Measurements from ENCODE around the gene CEACAM20. TPM values are rescaled to one million over a fixed set of nuclear protein-coding genes. Genes with fewer than 3 reads are reported as not detected.

Gene CEACAM20
- total and polyA plus RNA-seq, 2 of the 13 experiments (the other 11 are each of a cell fraction or from before 2014, with no cell fraction given) = 0.04 TPM; not detected in 1

DNA sequence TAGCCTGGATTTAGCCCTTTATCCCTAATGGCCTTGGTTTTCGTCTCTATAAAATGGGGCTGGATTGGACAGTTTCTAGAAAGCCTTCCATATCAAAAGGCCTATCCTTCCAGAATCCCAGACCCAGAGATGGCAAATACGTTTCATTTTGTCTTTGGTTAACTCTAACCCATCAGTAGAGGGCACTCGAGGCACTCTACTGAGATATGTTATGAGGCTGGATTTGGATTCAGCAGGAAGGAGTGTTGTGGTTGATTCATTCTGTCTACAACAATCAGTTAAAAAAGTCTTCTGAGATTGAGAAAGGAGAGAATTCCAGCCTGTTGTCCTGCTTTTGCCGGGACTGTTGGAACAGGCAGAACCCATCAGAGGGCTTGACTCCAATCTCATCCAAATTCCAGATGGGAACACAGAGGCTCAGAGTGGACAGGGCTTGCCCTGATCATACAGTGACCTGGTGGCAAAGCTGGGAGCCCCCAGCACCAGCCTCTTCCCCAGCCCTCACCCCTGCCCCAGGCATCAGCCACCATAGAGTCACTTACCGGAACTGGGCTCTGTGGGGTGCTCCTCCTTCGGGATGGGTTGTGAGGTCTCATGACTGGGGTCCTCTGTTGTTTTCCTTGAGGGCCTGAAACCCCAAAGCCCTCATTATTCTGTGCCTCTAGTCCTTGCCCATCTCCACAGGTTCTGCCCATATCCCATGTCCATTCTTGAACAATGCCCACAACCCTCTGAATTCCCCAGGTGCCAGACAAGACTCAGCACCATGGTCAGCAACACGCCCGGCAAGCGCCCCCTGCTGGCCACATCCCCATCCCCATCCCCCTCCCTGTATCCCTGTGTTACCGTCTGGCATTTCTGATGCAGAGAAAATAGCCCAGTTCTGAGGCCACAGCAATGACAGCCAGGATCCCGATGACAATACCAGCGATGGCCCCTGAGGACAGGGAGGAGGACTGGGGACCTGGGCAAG lies 16.9 kb downstream of the CEACAM20 start (continued):
- TF ChIP-seq KDM5B (CRISPR knock-in tag; IDR thresholded peaks at IDR 0.05; ENCODE audit: borderline replicate concordance) (0 out of 2 replicates have a peak, but pooled peaks have one; percentile 31), KLF12 (CRISPR knock-in tag; IDR thresholded peaks at IDR 0.05; ENCODE audit: borderline replicate concordance) (0 out of 2 replicates have a peak, but pooled peaks have one; percentile 40), TRIM24 (CRISPR knock-in tag; IDR thresholded peaks at IDR 0.05) (no peak), ZNF777 (CRISPR knock-in tag; IDR thresholded peaks at IDR 0.05) (0 out of 2 replicates have a peak, but pooled peaks have one; percentile 21), REPIN1 (CRISPR knock-in tag; IDR thresholded peaks at IDR 0.05; ENCODE audit: borderline replicate concordance, low read depth) (no peak), SAP130 (CRISPR knock-in tag; IDR thresholded peaks at IDR 0.05; ENCODE audit: low read depth) (peak; percentile 23; the same call in 1 of the 2 replicates), MIER2 (CRISPR knock-in tag; IDR thresholded peaks at IDR 0.05) (peak; percentile 95), ZFP62 (CRISPR knock-in tag; IDR thresholded peaks at IDR 0.05) (no peak), ZNF768 (CRISPR knock-in tag; IDR thresholded peaks at IDR 0.05) (0 out of 2 replicates have a peak, but pooled peaks have one; percentile 15), ZFP36 (IDR thresholded peaks at IDR 0.05; ENCODE audit: borderline replicate concordance, low read depth, low read length, partially characterized antibody) (no peak), EHMT2 (IDR thresholded peaks at IDR 0.05; ENCODE audit: borderline replicate concordance, low read depth, low read length) (peak; percentile 88), ZMYM4 (CRISPR knock-in tag; IDR thresholded peaks at IDR 0.05) (0 out of 2 replicates have a peak, but pooled peaks have one; percentile 12)
- TF ChIP-seq, protein P1, sequence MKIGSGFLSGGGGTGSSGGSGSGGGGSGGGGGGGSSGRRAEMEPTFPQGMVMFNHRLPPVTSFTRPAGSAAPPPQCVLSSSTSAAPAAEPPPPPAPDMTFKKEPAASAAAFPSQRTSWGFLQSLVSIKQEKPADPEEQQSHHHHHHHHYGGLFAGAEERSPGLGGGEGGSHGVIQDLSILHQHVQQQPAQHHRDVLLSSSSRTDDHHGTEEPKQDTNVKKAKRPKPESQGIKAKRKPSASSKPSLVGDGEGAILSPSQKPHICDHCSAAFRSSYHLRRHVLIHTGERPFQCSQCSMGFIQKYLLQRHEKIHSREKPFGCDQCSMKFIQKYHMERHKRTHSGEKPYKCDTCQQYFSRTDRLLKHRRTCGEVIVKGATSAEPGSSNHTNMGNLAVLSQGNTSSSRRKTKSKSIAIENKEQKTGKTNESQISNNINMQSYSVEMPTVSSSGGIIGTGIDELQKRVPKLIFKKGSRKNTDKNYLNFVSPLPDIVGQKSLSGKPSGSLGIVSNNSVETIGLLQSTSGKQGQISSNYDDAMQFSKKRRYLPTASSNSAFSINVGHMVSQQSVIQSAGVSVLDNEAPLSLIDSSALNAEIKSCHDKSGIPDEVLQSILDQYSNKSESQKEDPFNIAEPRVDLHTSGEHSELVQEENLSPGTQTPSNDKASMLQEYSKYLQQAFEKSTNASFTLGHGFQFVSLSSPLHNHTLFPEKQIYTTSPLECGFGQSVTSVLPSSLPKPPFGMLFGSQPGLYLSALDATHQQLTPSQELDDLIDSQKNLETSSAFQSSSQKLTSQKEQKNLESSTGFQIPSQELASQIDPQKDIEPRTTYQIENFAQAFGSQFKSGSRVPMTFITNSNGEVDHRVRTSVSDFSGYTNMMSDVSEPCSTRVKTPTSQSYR (CRISPR knock-in tag; IDR thresholded peaks at IDR 0.05; ENCODE audit: borderline replicate concordance) = peak; percentile 56; the same call in 1 of the 2 replicates
- TF ChIP-seq, protein P2, sequence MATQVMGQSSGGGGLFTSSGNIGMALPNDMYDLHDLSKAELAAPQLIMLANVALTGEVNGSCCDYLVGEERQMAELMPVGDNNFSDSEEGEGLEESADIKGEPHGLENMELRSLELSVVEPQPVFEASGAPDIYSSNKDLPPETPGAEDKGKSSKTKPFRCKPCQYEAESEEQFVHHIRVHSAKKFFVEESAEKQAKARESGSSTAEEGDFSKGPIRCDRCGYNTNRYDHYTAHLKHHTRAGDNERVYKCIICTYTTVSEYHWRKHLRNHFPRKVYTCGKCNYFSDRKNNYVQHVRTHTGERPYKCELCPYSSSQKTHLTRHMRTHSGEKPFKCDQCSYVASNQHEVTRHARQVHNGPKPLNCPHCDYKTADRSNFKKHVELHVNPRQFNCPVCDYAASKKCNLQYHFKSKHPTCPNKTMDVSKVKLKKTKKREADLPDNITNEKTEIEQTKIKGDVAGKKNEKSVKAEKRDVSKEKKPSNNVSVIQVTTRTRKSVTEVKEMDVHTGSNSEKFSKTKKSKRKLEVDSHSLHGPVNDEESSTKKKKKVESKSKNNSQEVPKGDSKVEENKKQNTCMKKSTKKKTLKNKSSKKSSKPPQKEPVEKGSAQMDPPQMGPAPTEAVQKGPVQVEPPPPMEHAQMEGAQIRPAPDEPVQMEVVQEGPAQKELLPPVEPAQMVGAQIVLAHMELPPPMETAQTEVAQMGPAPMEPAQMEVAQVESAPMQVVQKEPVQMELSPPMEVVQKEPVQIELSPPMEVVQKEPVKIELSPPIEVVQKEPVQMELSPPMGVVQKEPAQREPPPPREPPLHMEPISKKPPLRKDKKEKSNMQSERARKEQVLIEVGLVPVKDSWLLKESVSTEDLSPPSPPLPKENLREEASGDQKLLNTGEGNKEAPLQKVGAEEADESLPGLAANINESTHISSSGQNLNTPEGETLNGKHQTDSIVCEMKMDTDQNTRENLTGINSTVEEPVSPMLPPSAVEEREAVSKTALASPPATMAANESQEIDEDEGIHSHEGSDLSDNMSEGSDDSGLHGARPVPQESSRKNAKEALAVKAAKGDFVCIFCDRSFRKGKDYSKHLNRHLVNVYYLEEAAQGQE (IDR thresholded peaks at IDR 0.05; ENCODE audit: borderline replicate concordance in 1 of 2, low read depth in 1 of 2, low read length in 2 of 2) = peak; percentile 77 to 96
- TF ChIP-seq, protein P3, sequence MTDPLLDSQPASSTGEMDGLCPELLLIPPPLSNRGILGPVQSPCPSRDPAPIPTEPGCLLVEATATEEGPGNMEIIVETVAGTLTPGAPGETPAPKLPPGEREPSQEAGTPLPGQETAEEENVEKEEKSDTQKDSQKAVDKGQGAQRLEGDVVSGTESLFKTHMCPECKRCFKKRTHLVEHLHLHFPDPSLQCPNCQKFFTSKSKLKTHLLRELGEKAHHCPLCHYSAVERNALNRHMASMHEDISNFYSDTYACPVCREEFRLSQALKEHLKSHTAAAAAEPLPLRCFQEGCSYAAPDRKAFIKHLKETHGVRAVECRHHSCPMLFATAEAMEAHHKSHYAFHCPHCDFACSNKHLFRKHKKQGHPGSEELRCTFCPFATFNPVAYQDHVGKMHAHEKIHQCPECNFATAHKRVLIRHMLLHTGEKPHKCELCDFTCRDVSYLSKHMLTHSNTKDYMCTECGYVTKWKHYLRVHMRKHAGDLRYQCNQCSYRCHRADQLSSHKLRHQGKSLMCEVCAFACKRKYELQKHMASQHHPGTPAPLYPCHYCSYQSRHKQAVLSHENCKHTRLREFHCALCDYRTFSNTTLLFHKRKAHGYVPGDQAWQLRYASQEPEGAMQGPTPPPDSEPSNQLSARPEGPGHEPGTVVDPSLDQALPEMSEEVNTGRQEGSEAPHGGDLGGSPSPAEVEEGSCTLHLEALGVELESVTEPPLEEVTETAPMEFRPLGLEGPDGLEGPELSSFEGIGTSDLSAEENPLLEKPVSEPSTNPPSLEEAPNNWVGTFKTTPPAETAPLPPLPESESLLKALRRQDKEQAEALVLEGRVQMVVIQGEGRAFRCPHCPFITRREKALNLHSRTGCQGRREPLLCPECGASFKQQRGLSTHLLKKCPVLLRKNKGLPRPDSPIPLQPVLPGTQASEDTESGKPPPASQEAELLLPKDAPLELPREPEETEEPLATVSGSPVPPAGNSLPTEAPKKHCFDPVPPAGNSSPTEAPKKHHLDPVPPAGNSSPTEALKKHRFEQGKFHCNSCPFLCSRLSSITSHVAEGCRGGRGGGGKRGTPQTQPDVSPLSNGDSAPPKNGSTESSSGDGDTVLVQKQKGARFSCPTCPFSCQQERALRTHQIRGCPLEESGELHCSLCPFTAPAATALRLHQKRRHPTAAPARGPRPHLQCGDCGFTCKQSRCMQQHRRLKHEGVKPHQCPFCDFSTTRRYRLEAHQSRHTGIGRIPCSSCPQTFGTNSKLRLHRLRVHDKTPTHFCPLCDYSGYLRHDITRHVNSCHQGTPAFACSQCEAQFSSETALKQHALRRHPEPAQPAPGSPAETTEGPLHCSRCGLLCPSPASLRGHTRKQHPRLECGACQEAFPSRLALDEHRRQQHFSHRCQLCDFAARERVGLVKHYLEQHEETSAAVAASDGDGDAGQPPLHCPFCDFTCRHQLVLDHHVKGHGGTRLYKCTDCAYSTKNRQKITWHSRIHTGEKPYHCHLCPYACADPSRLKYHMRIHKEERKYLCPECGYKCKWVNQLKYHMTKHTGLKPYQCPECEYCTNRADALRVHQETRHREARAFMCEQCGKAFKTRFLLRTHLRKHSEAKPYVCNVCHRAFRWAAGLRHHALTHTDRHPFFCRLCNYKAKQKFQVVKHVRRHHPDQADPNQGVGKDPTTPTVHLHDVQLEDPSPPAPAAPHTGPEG (CRISPR knock-in tag; IDR thresholded peaks at IDR 0.05) = 0 out of 2 replicates have a peak, but pooled peaks have one; percentile 18

Data from HepG2 (cell line).